Gastrocnemius medialis (tissue), 4 donors: Measurements from ENCODE around the gene SEPTIN5. TPM values are rescaled to one million over a fixed set of nuclear protein-coding genes. Genes with fewer than 3 reads are reported as not detected.

Source experiments
- ATAC-seq, 2 donors: fragments of 150-250 bp; one replicate each; pipeline ENCODE4 v1.9.1; 2016
- DNase-seq, 2 donors: peaks; one replicate each; pipeline ENCODE4 v3.0.0-alpha.2; 2019
- H3K27ac ChIP-seq, 4 donors: fragments of 200-600 bp; sonication (generic); 1 replicate in 1 of 4; 2 replicates in 3 of 4; pipeline ENCODE4 v1.5.1; 2016 to 2018; ENCODE audit warnings: mild to moderate bottlenecking in 2 of 4, moderate library complexity in 1 of 4
- H3K27me3 ChIP-seq, 3 donors: fragments of 200-600 bp; sonication (generic) in 2 of 3; 1 replicate in 1 of 3; 2 replicates in 2 of 3; pipeline versions ENCODE4 v1.5.1 to v1.6.0; 2016 to 2019; ENCODE audit warnings: mild to moderate bottlenecking in 1 of 3, moderate library complexity in 1 of 3
- H3K36me3 ChIP-seq, 2 donors: fragments of 200-600 bp; sonication (generic) in 1 of 2; one replicate each; pipeline ENCODE4 v1.5.1; 2017 to 2018
- H3K4me1 ChIP-seq, 2 donors: fragments of 200-600 bp; sonication (generic) in 1 of 2; one replicate each; pipeline ENCODE4 v1.5.1; 2016 to 2017; ENCODE audit warnings: mild to moderate bottlenecking in 2 of 2
- H3K4me3 ChIP-seq, 4 donors: fragments of 200-600 bp; sonication (generic) in 3 of 4; 1 replicate in 1 of 4; 2 replicates in 3 of 4; pipeline ENCODE4 v1.5.1; 2016 to 2019; ENCODE audit warnings: mild to moderate bottlenecking in 2 of 4
- H3K9me3 ChIP-seq, 3 donors: fragments of 200-600 bp; sonication (generic) in 2 of 3; 1 replicate in 1 of 3; 2 replicates in 2 of 3; pipeline ENCODE4 v1.5.1; 2016 to 2019
- CTCF ChIP-seq, 5 experiments: fragments of 450-650 bp in 3 of 5; fragments of 200-600 bp in 2 of 5; sonication (generic) in 2 of 5; IDR thresholded peaks in 4 of 5; conservative IDR thresholded peaks in 1 of 5; 1 replicate in 4 of 5; 2 replicates in 1 of 5; pipeline ENCODE4 v1.5.1; 2016 to 2019; ENCODE audit warnings: antibody characterized with exemption in 5 of 5, mild to moderate bottlenecking in 3 of 5, moderate library complexity in 3 of 5
- POLR2A ChIP-seq, 2 donors: fragments of 450-650 bp; IDR thresholded peaks; one replicate each; pipeline ENCODE4 v1.6.1; 2017; ENCODE audit warnings: antibody characterized with exemption in 2 of 2, mild to moderate bottlenecking in 2 of 2, moderate library complexity in 2 of 2
- in situ Hi-C, 4 donors: fragments of 200-750 bp; cut with MboI; loops; one replicate each; pipeline versions ENCODE4 v1.15.0 to v1.8.0; 2017; ENCODE audit warnings: low sequenced_read_pairs in 4 of 4
- intact Hi-C: fragments of 100-400 bp; cut with DNase I; formaldehyde crosslinking; loops from one replicate; pipeline ENCODE4 v1.15.1; 2023; ENCODE audit warnings: low total_unique reads
- total RNA-seq, 4 donors: library from RNA; depleted of rRNA; stranded (reverse); fragments of >200 nt; gene quantifications; one replicate each; pipeline versions ENCODE4 v1.1.0 to v1.2.3, GENCODE V29; 2016

Gene SEPTIN5
- total RNA-seq, 4 donors from 2014 or later: 5.0 to 15.9 (median 10.2) TPM

- no peak for DNase-seq
- ATAC-seq: peak; percentile 8 to 22
- H3K4me3 ChIP-seq: peak overlapping the region; percentile 53 to 59 (median 55)
- peaks cover 0 to 6% (median 4%) of the 10 kb centered on the region in 3 donors for H3K27me3 ChIP-seq
- H3K36me3 ChIP-seq: no peaks in the 10 kb centered on the region
- in situ Hi-C loops (loop anchor here in 1 of 4 donors (5.0 kb wide), 1 partner anchor 36 kb away; no protein-coding TSS in a partner anchor), intact Hi-C loops (no loop called here)
- peaks cover 13 to 26% of the 10 kb centered on the region in 2 donors for H3K4me1 ChIP-seq
- no peak overlapping the region for H3K27ac ChIP-seq
- TF ChIP-seq CTCF (IDR thresholded peaks at IDR 0.05 in 4 of 5, conservative IDR thresholded peaks at IDR 0.05 in 1 of 5) (no peak), POLR2A (IDR thresholded peaks at IDR 0.05) (no peak)
- no peaks in the 10 kb centered on the region for H3K9me3 ChIP-seq
These were observed 522 bp upstream of the SEPTIN5 start for GRCh38 chr22:19713650-19714311.

DNA sequence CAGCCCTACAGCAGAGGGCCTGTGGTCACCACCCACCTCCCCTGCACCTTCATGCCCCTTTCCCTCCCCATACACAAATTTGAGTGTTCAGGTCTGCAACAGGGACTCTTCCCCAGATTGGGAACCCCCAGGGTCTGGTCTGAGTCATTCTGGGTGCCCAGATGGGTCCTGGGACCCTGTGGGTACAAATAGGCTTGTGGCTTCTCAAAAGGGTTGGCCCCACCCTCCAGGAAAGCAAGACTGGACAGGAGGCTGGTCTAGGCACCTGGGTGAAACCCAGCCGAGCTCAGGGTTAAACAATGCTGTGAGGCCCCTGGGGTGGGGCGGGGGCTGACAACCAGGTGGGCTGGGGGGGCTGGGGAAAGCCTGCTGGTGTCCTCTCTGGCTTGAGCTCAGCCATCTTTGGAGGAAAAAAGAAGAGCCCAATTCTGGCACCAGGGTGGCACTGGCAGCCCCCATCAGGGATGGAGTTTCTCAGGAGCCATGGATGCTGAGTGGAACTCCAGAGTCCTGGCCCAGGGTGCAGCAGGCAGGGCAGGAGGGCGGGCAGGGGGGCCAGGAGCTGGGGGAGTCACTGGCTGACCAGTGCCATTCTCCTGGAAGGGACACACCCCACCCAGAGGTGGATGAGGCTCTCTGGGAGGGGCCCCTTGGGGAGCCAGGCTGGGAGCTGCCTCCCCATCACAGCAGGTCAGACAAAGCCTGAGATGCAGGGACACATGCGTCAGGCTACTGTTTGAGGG, 1.1 kb downstream of the SEPTIN5 start:
- peaks cover 4 to 18% of the 10 kb centered on the region in 2 donors for H3K4me1 ChIP-seq
- peak overlapping the region; percentile 59 to 70 (median 64) for H3K4me3 ChIP-seq
- DNase-seq: no peak
- no peak for ATAC-seq
- intact Hi-C loops: no loop called here
- H3K27me3 ChIP-seq: peaks cover 0 to 6% (median 4%) of the 10 kb centered on the region in 3 donors
- peak overlapping the region in 1 of 4 donors; percentile 29 for H3K27ac ChIP-seq
- in situ Hi-C loops: no loop called here
- no peaks in the 10 kb centered on the region for H3K9me3 ChIP-seq
- no peaks in the 10 kb centered on the region for H3K36me3 ChIP-seq
- TF ChIP-seq CTCF (IDR thresholded peaks at IDR 0.05 in 4 of 5, conservative IDR thresholded peaks at IDR 0.05 in 1 of 5) (no peak), POLR2A (IDR thresholded peaks at IDR 0.05) (no peak)

GRCh38 chr22:19716041-19716828, 1.9 kb downstream of the SEPTIN5 start:
- in situ Hi-C loops (no loop called here), intact Hi-C loops (no loop called here)
- no peaks in the 10 kb centered on the region for H3K36me3 ChIP-seq
- H3K27ac ChIP-seq: no peak overlapping the region
- ATAC-seq (no peak), DNase-seq (no peak)
- no peak for TF ChIP-seq CTCF (IDR thresholded peaks at IDR 0.05 in 4 of 5, conservative IDR thresholded peaks at IDR 0.05 in 1 of 5)
- peaks cover 4 to 18% of the 10 kb centered on the region in 2 donors for H3K4me1 ChIP-seq
- H3K27me3 ChIP-seq: peaks cover 0 to 6% (median 4%) of the 10 kb centered on the region in 3 donors
- no peak overlapping the region for H3K4me3 ChIP-seq
- no peaks in the 10 kb centered on the region for H3K9me3 ChIP-seq

- H3K9me3 ChIP-seq: no peaks in the 10 kb centered on the region
- ATAC-seq (no peak), DNase-seq (no peak)
- no peak overlapping the region for H3K4me3 ChIP-seq
- peaks cover 4 to 18% of the 10 kb centered on the region in 2 donors for H3K4me1 ChIP-seq
- in situ Hi-C loops: no loop called here
- H3K27ac ChIP-seq: no peak overlapping the region
- no peaks in the 10 kb centered on the region for H3K36me3 ChIP-seq
- H3K27me3 ChIP-seq: peaks cover 0 to 6% (median 4%) of the 10 kb centered on the region in 3 donors
- no peak for TF ChIP-seq POLR2A (IDR thresholded peaks at IDR 0.05)
- TF ChIP-seq CTCF (IDR thresholded peaks at IDR 0.05 in 4 of 5, conservative IDR thresholded peaks at IDR 0.05 in 1 of 5): no peak
- intact Hi-C loops: no loop called here
These were observed 2.5 kb downstream of the SEPTIN5 start for GRCh38 chr22:19716829-19717105.
